C4-2B (cell line): Measurements from ENCODE around the gene SPRN.
"Not testable (repeated sequence)": the region's sequence is repeated elsewhere in the genome, so short reads cannot be mapped to it uniquely, and the experiment has no call there.

Experiments
- H3K27ac ChIP-seq: fragments of 450-650 bp; 2 replicates; pipeline ENCODE4 v1.5.1; 2017
- CTCF ChIP-seq: fragments of 450-650 bp; conservative IDR thresholded peaks from 2 replicates; pipeline ENCODE4 v1.5.1; 2017; ENCODE audit warnings: mild to moderate bottlenecking
- ZFX ChIP-seq: fragments of 450-650 bp; IDR thresholded peaks from 2 replicates; pipeline ENCODE4 v1.6.1; 2017

SPRN gene

GRCh38 chr10:133422223-133422806, 2.1 kb downstream of the SPRN start:
- no peak overlapping the region for H3K27ac ChIP-seq
- TF ChIP-seq ZFX (no peak), CTCF (no peak)

- H3K27ac ChIP-seq, result no peak overlapping the region
- TF ChIP-seq CTCF (no peak), ZFX (no peak)
Measured at GRCh38 chr10:133421336-133422222, 2.8 kb downstream of the SPRN start.

- no peak for TF ChIP-seq ZFX
- no peak for TF ChIP-seq CTCF
- no peak overlapping the region for H3K27ac ChIP-seq
Measured at GRCh38 chr10:133420579-133420978, 3.8 kb downstream of the SPRN start.

GRCh38 chr10:133420028-133420427, 4.4 kb downstream of the SPRN start:
- TF ChIP-seq ZFX (no peak), CTCF (no peak)
- no peak overlapping the region for H3K27ac ChIP-seq

GRCh38 chr10:133419211-133419950, 5.0 kb downstream of the SPRN start:
- H3K27ac ChIP-seq, result no peak overlapping the region
- TF ChIP-seq CTCF (no peak), ZFX (no peak)

- no peak overlapping the region for H3K27ac ChIP-seq
- TF ChIP-seq ZFX, result no peak
Measured at GRCh38 chr10:133418289-133418993, 6.0 kb downstream of the SPRN start.

DNA sequence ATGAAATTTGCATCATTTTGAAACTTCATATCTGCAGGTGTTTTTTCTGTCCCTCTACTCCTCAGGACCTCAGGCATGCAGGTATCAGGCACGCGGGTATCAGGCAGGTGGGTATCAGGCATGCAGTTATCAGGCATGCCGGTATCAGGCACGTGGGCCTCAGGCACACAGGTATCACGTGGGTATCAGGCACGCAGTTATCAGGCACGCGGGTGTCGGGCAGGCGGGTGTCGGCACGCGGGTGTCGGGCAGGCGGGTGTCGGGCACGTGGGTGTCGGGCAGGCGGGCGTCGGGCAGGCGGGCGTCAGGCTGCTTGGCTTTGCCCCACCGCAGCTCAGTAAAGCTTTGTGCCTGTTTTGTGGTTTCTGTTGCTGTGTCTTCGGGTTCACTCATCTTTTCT, 8.7 kb downstream of the SPRN start:
- no peak for TF ChIP-seq CTCF
- no peak overlapping the region for H3K27ac ChIP-seq

GRCh38 chr10:133414401-133414800, 10.0 kb downstream of the SPRN start:
- not testable (repeated sequence) for H3K27ac ChIP-seq
